HEK293 (cell line): ENCODE data around the gene CHD1L.

Source experiments
- BCL6B ChIP-seq: fragments of 450-650 bp; formaldehyde crosslinking; IDR thresholded peaks from 2 replicates; pipeline ENCODE4 v1.5.1; 2017; ENCODE audit warnings: missing biosample characterization, missing genetic modification characterization
- INSM2 ChIP-seq: fragments of 450-650 bp; formaldehyde crosslinking; IDR thresholded peaks from 2 replicates; pipeline ENCODE4 v1.5.1; 2016; ENCODE audit warnings: missing biosample characterization, missing genetic modification characterization
- MZF1 ChIP-seq: fragments of 450-650 bp; formaldehyde crosslinking; IDR thresholded peaks from 2 replicates; pipeline ENCODE4 v1.5.1; 2017; ENCODE audit warnings: missing biosample characterization, missing genetic modification characterization, borderline replicate concordance
- REPIN1 ChIP-seq: fragments of 450-650 bp; formaldehyde crosslinking; IDR thresholded peaks from 2 replicates; pipeline ENCODE4 v1.5.1; 2017; ENCODE audit warnings: missing biosample characterization, missing genetic modification characterization, low read depth
- TSHZ1 ChIP-seq: fragments of 450-650 bp; formaldehyde crosslinking; IDR thresholded peaks from 2 replicates; pipeline ENCODE4 v1.5.1; 2016; ENCODE audit warnings: missing biosample characterization, missing genetic modification characterization, borderline replicate concordance
- ZBTB10 ChIP-seq: fragments of 450-650 bp; formaldehyde crosslinking; IDR thresholded peaks from 2 replicates; pipeline ENCODE4 v1.5.1; 2016; ENCODE audit warnings: missing biosample characterization, missing genetic modification characterization
- ZBTB8A ChIP-seq: fragments of 450-650 bp; formaldehyde crosslinking; IDR thresholded peaks from 2 replicates; pipeline ENCODE4 v1.5.1; 2016; ENCODE audit warnings: missing biosample characterization, missing genetic modification characterization
- ZFHX2 ChIP-seq: fragments of 450-650 bp; formaldehyde crosslinking; conservative IDR thresholded peaks from 2 replicates; pipeline ENCODE4 v1.5.1; 2016; ENCODE audit warnings: missing biosample characterization, missing genetic modification characterization
- ZNF155 ChIP-seq: fragments of 450-650 bp; formaldehyde crosslinking; IDR thresholded peaks from 2 replicates; pipeline ENCODE4 v1.5.1; 2016; ENCODE audit warnings: missing biosample characterization, missing genetic modification characterization
- ZNF221 ChIP-seq: fragments of 450-650 bp; formaldehyde crosslinking; IDR thresholded peaks from 2 replicates; pipeline ENCODE4 v1.5.1; 2017; ENCODE audit warnings: missing biosample characterization, missing genetic modification characterization, borderline replicate concordance
- ZNF239 ChIP-seq: fragments of 450-650 bp; formaldehyde crosslinking; IDR thresholded peaks from 2 replicates; pipeline ENCODE4 v1.5.1; 2016; ENCODE audit warnings: missing biosample characterization, missing genetic modification characterization
- ZNF248 ChIP-seq: fragments of 450-650 bp; formaldehyde crosslinking; IDR thresholded peaks from 2 replicates; pipeline ENCODE4 v1.5.1; 2017; ENCODE audit warnings: missing biosample characterization, missing genetic modification characterization
- ZNF274 ChIP-seq, 2 experiments: fragments of 200-500 bp in 1 of 2; fragments of 450-650 bp in 1 of 2; sonication (Bioruptor generic) in 1 of 2; formaldehyde crosslinking in 1 of 2; IDR thresholded peaks; 2 replicates each; pipeline versions ENCODE4 v1.5.1 to v1.6.1; 2014 to 2016; ENCODE audit warnings: borderline replicate concordance in 1 of 2, inconsistent platforms in 1 of 2, low read length in 1 of 2, missing biosample characterization in 1 of 2, missing genetic modification characterization in 1 of 2
- ZNF37A ChIP-seq: fragments of 450-650 bp; IDR thresholded peaks from 2 replicates; pipeline ENCODE4 v1.5.1; 2018; ENCODE audit warnings: missing biosample characterization, missing genetic modification characterization
- ZNF449 ChIP-seq: fragments of 450-650 bp; formaldehyde crosslinking; IDR thresholded peaks from 2 replicates; pipeline ENCODE4 v1.5.1; 2017; ENCODE audit warnings: missing biosample characterization, mild to moderate bottlenecking, missing genetic modification characterization, moderate library complexity
- ZNF514 ChIP-seq: fragments of 450-650 bp; formaldehyde crosslinking; IDR thresholded peaks from 2 replicates; pipeline ENCODE4 v1.5.1; 2016; ENCODE audit warnings: missing biosample characterization, missing genetic modification characterization
- ZNF596 ChIP-seq: fragments of 450-650 bp; IDR thresholded peaks from 2 replicates; pipeline ENCODE4 v1.5.0; 2018; ENCODE audit warnings: missing biosample characterization, mild to moderate bottlenecking, missing genetic modification characterization, moderate library complexity
- ZNF624 ChIP-seq: fragments of 450-650 bp; formaldehyde crosslinking; IDR thresholded peaks from 2 replicates; pipeline ENCODE4 v1.5.1; 2017; ENCODE audit warnings: missing biosample characterization, missing genetic modification characterization
- ZNF707 ChIP-seq: fragments of 450-650 bp; formaldehyde crosslinking; IDR thresholded peaks from 2 replicates; pipeline ENCODE4 v1.5.1; 2016; ENCODE audit warnings: missing biosample characterization, missing genetic modification characterization
- ZNF785 ChIP-seq: fragments of 450-650 bp; formaldehyde crosslinking; IDR thresholded peaks from 2 replicates; pipeline ENCODE4 v1.5.1; 2016; ENCODE audit warnings: missing biosample characterization, missing genetic modification characterization
- ZSCAN18 ChIP-seq: fragments of 450-650 bp; formaldehyde crosslinking; IDR thresholded peaks from 2 replicates; pipeline ENCODE4 v1.5.1; 2016; ENCODE audit warnings: missing biosample characterization, missing genetic modification characterization
- ZXDB ChIP-seq: fragments of 450-650 bp; formaldehyde crosslinking; IDR thresholded peaks from 2 replicates; pipeline ENCODE4 v1.5.1; 2016; ENCODE audit warnings: missing biosample characterization, missing genetic modification characterization

The CHD1L gene

GRCh38 chr1:147242449-147243227, at the start of gene CHD1L (continued):
- TF ChIP-seq INSM2, result no peak
- TF ChIP-seq ZBTB8A (tag by site-specific recombination), result peak; percentile 48; the same call in 1 of the 2 replicates
- no peak for TF ChIP-seq ZNF514
- TF ChIP-seq ZNF624 (tag by site-specific recombination), result no peak
- TF ChIP-seq ZNF248 (tag by site-specific recombination), result no peak
- no peak for TF ChIP-seq MZF1 (tag by site-specific recombination)
- TF ChIP-seq ZNF596, result peak; percentile 10; the same call in 1 of the 2 replicates
- no peak for TF ChIP-seq ZNF239 (tag by site-specific recombination)
- no peak for TF ChIP-seq ZNF37A
- TF ChIP-seq ZNF449 (tag by site-specific recombination), result no peak
- TF ChIP-seq ZNF274 (IDR thresholded peaks at IDR 0.05; ENCODE audit: low read length), result no peak
- no peak for TF ChIP-seq ZNF274 (tag by site-specific recombination; IDR thresholded peaks at IDR 0.05; ENCODE audit: borderline replicate concordance)
- TF ChIP-seq TSHZ1, result no peak; the same call in 1 of the 2 replicates
- no peak for TF ChIP-seq ZNF707
- peak; percentile 93 for TF ChIP-seq ZFHX2 (tag by site-specific recombination)
- no peak; the same call in 1 of the 2 replicates for TF ChIP-seq REPIN1 (tag by site-specific recombination)
- TF ChIP-seq ZNF785 (tag by site-specific recombination), result no peak
- peak; percentile 19; the same call in 1 of the 2 replicates for TF ChIP-seq ZSCAN18
- no peak for TF ChIP-seq ZBTB10 (tag by site-specific recombination)
- TF ChIP-seq BCL6B, result no peak
- TF ChIP-seq ZNF221 (tag by site-specific recombination), result no peak
- peak; percentile 72 for TF ChIP-seq ZXDB (tag by site-specific recombination)
- no peak for TF ChIP-seq ZNF155 (tag by site-specific recombination)
